Adrenal gland (tissue), 5 donors: ENCODE results near the gene PVALEF.

Experiments used
- POLR2A ChIP-seq, 2 donors: fragments of 450-650 bp; IDR thresholded peaks; one replicate each; pipeline ENCODE4 v1.6.1; 2017; ENCODE audit warnings: antibody characterized with exemption in 2 of 2, mild to moderate bottlenecking in 2 of 2, moderate library complexity in 1 of 2
- TF ChIP-seq, protein P1 (sequence below), 6 experiments: fragments of 450-650 bp in 4 of 6; fragments of 200-600 bp in 2 of 6; sonication (generic) in 1 of 6; IDR thresholded peaks; 1 replicate in 5 of 6; 2 replicates in 1 of 6; pipeline versions ENCODE4 v1.5.1 to v1.8.0; 2016 to 2021; ENCODE audit warnings: antibody characterized with exemption in 6 of 6, mild to moderate bottlenecking in 2 of 6, moderate library complexity in 1 of 6
- donor health status: DM: no; HTN: no; CAD: no.

- no peak for TF ChIP-seq POLR2A (IDR thresholded peaks at IDR 0.05)
- TF ChIP-seq, protein P1, sequence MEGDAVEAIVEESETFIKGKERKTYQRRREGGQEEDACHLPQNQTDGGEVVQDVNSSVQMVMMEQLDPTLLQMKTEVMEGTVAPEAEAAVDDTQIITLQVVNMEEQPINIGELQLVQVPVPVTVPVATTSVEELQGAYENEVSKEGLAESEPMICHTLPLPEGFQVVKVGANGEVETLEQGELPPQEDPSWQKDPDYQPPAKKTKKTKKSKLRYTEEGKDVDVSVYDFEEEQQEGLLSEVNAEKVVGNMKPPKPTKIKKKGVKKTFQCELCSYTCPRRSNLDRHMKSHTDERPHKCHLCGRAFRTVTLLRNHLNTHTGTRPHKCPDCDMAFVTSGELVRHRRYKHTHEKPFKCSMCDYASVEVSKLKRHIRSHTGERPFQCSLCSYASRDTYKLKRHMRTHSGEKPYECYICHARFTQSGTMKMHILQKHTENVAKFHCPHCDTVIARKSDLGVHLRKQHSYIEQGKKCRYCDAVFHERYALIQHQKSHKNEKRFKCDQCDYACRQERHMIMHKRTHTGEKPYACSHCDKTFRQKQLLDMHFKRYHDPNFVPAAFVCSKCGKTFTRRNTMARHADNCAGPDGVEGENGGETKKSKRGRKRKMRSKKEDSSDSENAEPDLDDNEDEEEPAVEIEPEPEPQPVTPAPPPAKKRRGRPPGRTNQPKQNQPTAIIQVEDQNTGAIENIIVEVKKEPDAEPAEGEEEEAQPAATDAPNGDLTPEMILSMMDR (IDR thresholded peaks at IDR 0.05) = no peak
Measured at GRCh38 chr17:81135505-81136278, 29.6 kb upstream of the PVALEF start.
